ENCODE results near the gene TMEM132C. TPM values are rescaled to one million over a fixed set of nuclear protein-coding genes. Genes with fewer than 3 reads are reported as not detected.
A peak's percentile ranks its signal among the peaks of the same experiment; 100 is the strongest.

The TMEM132C gene
- total RNA-seq, 3 donors from 2014 or later (not counting 1 experiment from before 2014, with no cell fraction given): 0.08 to 0.41 TPM; not detected in 1

DNA sequence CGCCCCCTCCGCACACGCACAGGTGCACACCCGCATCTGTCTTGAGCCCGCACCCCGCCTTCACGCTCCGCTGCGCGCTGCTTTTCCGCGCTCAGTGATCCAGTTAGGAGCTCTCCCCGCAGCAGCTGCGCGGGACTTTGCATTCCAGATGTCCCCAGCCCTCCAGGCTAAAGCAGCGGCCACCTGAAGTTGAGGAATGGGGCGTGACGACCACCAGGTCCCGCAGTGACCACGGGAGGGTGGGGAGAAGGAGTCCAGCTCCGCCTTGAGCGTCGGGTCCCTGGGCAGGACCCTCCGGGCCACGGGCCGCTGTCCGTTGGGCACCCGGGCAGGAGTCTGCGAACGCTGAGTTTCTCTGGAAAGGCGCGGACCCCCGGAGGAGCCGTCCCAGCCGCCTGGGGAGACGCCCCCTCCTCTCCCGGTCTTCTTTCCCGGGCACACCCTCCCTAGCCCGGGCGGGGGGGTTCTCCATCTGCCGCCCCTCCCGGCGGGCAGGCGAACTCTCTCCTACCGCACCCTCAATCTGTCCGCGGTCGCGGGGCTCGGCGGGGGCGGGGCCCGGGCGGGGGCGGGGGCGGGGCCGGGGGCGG, 334 bp upstream of the TMEM132C start:
- H3K4me3 Mint-ChIP-seq: no peak overlapping the region
- H3K27me3 Mint-ChIP-seq (ENCODE audit: low read depth in 2 of 2): peaks cover 41 to 50% of the 10 kb centered on the region in 2 donors
- DNase-seq (no peak), ATAC-seq (no peak)
- H3K27ac Mint-ChIP-seq: no peak overlapping the region
- Histone ChIP-seq H3K27me3 (ENCODE audit: control insufficient read depth, insufficient read depth, low read length) (peaks cover 11% of the 10 kb centered on the region), H3K9me3 (ENCODE audit: control insufficient read depth, insufficient read depth, low read length) (no peaks in the 10 kb centered on the region), H3K4me1 (ENCODE audit: control insufficient read depth, insufficient read depth, low read length) (no peaks in the 10 kb centered on the region), H3K27ac (ENCODE audit: low read length) (no peak overlapping the region), H3K36me3 (ENCODE audit: control insufficient read depth, insufficient read depth, low read length) (no peaks in the 10 kb centered on the region), H3K4me3 (ENCODE audit: low read length) (no peak overlapping the region)
- no peaks in the 10 kb centered on the region for H3K36me3 Mint-ChIP-seq
- TF ChIP-seq, protein P1, sequence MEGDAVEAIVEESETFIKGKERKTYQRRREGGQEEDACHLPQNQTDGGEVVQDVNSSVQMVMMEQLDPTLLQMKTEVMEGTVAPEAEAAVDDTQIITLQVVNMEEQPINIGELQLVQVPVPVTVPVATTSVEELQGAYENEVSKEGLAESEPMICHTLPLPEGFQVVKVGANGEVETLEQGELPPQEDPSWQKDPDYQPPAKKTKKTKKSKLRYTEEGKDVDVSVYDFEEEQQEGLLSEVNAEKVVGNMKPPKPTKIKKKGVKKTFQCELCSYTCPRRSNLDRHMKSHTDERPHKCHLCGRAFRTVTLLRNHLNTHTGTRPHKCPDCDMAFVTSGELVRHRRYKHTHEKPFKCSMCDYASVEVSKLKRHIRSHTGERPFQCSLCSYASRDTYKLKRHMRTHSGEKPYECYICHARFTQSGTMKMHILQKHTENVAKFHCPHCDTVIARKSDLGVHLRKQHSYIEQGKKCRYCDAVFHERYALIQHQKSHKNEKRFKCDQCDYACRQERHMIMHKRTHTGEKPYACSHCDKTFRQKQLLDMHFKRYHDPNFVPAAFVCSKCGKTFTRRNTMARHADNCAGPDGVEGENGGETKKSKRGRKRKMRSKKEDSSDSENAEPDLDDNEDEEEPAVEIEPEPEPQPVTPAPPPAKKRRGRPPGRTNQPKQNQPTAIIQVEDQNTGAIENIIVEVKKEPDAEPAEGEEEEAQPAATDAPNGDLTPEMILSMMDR (IDR thresholded peaks at IDR 0.05): no peak
- no peaks in the 10 kb centered on the region for H3K9me3 Mint-ChIP-seq
- H3K4me1 Mint-ChIP-seq: no peaks in the 10 kb centered on the region
- 6% methylated on average over 58 of the region's 58 CpGs for WGBS (ENCODE audit: insufficient coverage)
- intact Hi-C loops (cut with micrococcal nuclease): no loop called here

DNA sequence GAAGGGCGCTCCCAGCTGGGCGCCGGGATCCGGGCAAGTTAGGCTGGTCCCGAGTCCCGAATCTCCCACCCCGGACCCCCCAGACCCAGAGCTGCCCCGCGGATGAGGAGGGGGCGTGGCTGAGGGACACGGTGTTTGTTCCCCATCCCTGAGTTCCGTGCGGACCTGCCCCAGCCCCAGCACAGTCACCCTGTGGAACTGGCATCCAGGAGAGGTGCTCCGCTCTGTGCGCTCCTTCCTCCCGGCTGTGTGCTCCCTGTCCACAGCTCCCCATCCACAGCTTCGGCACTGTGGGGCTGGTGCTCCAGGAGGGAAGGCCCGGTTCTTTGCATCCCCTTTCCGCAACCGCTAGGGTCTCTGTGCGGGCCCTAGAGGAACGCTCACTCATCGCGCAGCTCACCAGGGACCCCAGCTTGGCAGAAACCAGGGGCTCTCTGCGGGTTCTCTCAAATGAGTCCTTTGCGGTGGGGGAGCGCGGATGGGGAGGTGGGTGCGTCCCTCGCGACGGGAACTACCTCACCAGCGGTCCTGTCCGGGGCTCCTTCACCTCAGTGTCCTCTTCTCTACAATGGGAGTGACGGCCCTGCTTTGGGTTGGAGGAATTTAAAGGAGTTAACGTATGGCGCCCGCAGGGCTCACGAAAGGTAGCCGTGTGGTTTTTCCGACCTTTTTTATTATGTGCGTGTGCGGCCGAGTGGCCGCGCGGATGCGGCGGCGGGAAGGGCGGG, 845 bp downstream of the TMEM132C start:
- no peak for DNase-seq
- no peaks in the 10 kb centered on the region for H3K9me3 ChIP-seq (ENCODE audit: control insufficient read depth, insufficient read depth, low read length)

DNA sequence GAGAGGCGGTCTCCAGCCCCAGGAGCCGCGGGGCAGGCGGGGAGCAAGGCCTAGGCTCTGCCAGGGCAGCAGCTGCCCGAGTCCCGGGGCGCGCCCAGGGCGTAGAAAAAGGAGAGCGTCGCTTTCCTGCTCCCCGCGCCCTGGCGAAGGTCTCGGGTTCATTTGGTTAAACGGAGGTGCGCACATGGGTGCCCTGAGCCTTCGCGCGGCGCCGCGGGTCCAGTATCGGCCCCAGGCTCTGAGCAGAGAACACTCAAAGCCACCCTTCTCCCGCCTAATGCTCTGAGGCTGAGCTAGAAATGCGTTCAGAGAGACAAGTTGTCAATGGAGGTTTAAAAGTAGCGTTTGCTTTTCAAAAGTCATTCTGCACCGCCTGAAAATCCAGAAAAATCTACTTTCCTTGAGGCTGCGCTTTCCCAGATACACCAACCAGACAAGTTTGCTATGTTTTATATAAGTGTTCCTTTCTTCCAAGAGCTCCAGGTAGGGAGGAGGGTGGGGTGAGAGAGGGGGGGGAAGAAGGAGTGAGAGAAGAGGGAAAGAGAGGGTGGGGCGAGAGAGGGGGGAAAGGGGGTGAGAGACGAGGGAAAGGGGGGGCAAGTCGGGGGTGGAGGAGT, 1.5 kb downstream of the TMEM132C start:
- 3% methylated on average over 31 of the region's 32 CpGs for WGBS (ENCODE audit: insufficient coverage)
- no peak for ATAC-seq

More for the DNA sequence above, 845 bp downstream of the TMEM132C start:
- intact Hi-C loops (cut with micrococcal nuclease): no loop called here
- H3K27me3 Mint-ChIP-seq (ENCODE audit: low read depth in 2 of 2): peaks cover 40 to 52% of the 10 kb centered on the region in 2 donors
- no peak overlapping the region for H3K27ac Mint-ChIP-seq
- no peaks in the 10 kb centered on the region for H3K36me3 Mint-ChIP-seq
- no peak for ATAC-seq
- H3K27me3 ChIP-seq (ENCODE audit: control insufficient read depth, insufficient read depth, low read length): peaks cover 11% of the 10 kb centered on the region
- H3K27ac ChIP-seq (ENCODE audit: low read length): no peak overlapping the region
- no peaks in the 10 kb centered on the region for H3K36me3 ChIP-seq (ENCODE audit: control insufficient read depth, insufficient read depth, low read length)
- no peaks in the 10 kb centered on the region for H3K4me1 ChIP-seq (ENCODE audit: control insufficient read depth, insufficient read depth, low read length)
- H3K4me1 Mint-ChIP-seq: no peaks in the 10 kb centered on the region
- H3K9me3 Mint-ChIP-seq: no peaks in the 10 kb centered on the region
- H3K4me3 Mint-ChIP-seq: peak overlapping the region; percentile 13
- no peak overlapping the region for H3K4me3 ChIP-seq (ENCODE audit: low read length)
- WGBS (ENCODE audit: insufficient coverage): 5% methylated on average over 51 of the region's 51 CpGs
- TF ChIP-seq, protein P1 (IDR thresholded peaks at IDR 0.05): no peak

More for the DNA sequence above, 1.5 kb downstream of the TMEM132C start:
- TF ChIP-seq, protein P1 (IDR thresholded peaks at IDR 0.05): no peak
- Histone ChIP-seq H3K27ac (ENCODE audit: low read length) (no peak overlapping the region), H3K4me3 (ENCODE audit: low read length) (no peak overlapping the region), H3K4me1 (ENCODE audit: control insufficient read depth, insufficient read depth, low read length) (no peaks in the 10 kb centered on the region), H3K9me3 (ENCODE audit: control insufficient read depth, insufficient read depth, low read length) (no peaks in the 10 kb centered on the region), H3K27me3 (ENCODE audit: control insufficient read depth, insufficient read depth, low read length) (peaks cover 11% of the 10 kb centered on the region), H3K36me3 (ENCODE audit: control insufficient read depth, insufficient read depth, low read length) (no peaks in the 10 kb centered on the region)
- Mint-ChIP-seq H3K36me3 (no peaks in the 10 kb centered on the region), H3K27me3 (ENCODE audit: low read depth in 2 of 2) (peaks cover 42 to 52% of the 10 kb centered on the region in 2 donors), H3K9me3 (peaks cover 2% of the 10 kb centered on the region in 2 donors), H3K4me1 (no peaks in the 10 kb centered on the region), H3K4me3 (no peak overlapping the region), H3K27ac (no peak overlapping the region)
- intact Hi-C loops (cut with micrococcal nuclease): no loop called here
- no peak for DNase-seq

All from natural killer cell (primary cell).